K562 (cell line): Measurements from ENCODE around the gene EFNA1. TPM values are rescaled to one million over a fixed set of nuclear protein-coding genes. Genes with fewer than 3 reads are reported as not detected.

Experiments
- ARID1B ChIP-seq: fragments of 450-650 bp; IDR thresholded peaks from 2 replicates; pipeline ENCODE4 v1.6.1; 2016; ENCODE audit warnings: antibody characterized with exemption, mild to moderate bottlenecking, inconsistent platforms
- C11orf30 ChIP-seq: fragments of 450-650 bp; IDR thresholded peaks from 2 replicates; pipeline ENCODE4 v1.6.1; 2016; ENCODE audit warnings: low read depth, mild to moderate bottlenecking
- CBX3 ChIP-seq, 2 experiments: IDR thresholded peaks; 1 replicate in 1 of 2; 2 replicates in 1 of 2; pipeline ENCODE4 v1.6.1; 2012; ENCODE audit warnings: inconsistent platforms in 2 of 2, low read length in 2 of 2, borderline replicate concordance in 1 of 2, control low read depth in 1 of 2
- FOXK2 ChIP-seq, 2 experiments: fragments of 450-650 bp; IDR thresholded peaks in 1 of 2; conservative IDR thresholded peaks in 1 of 2; 2 replicates each; pipeline ENCODE4 v1.6.1; 2016; ENCODE audit warnings: low read depth in 2 of 2, mild to moderate bottlenecking in 1 of 2
- GATAD2B ChIP-seq: fragments of 450-650 bp; IDR thresholded peaks from 2 replicates; pipeline ENCODE4 v1.6.1; 2017; ENCODE audit warnings: mild to moderate bottlenecking, borderline replicate concordance
- MYNN ChIP-seq, 2 experiments: sonication (generic); formaldehyde crosslinking in 1 of 2; IDR thresholded peaks; 2 replicates each; pipeline versions ENCODE4 v1.5.0 to v1.6.1; 2016 to 2020; ENCODE audit warnings: antibody characterized with exemption in 1 of 2, missing genetic modification reagents in 1 of 2
- SLC30A9 ChIP-seq: fragments of 250-450 bp; sonication (Bioruptor Pico); IDR thresholded peaks from 2 replicates; pipeline ENCODE4 v1.8.0; 2022; ENCODE audit warnings: mild to moderate bottlenecking, moderate library complexity
- SRSF7 ChIP-seq: fragments of 200-400 bp; formaldehyde crosslinking; optimal IDR thresholded peaks from 2 replicates; pipeline ENCODE3; 2017; ENCODE audit warnings: mild to moderate bottlenecking, low read depth, low read length
- TBL1XR1 ChIP-seq, 2 experiments: IDR thresholded peaks; 2 replicates each; pipeline ENCODE4 v1.6.1; 2012; ENCODE audit warnings: improper control_type of control experiment in 2 of 2, low read length in 2 of 2, mild to moderate bottlenecking in 1 of 2
- ZNF212 ChIP-seq: fragments of 450-650 bp; formaldehyde crosslinking; IDR thresholded peaks from 2 replicates; pipeline ENCODE4 v1.4.0; 2020; ENCODE audit warnings: mild to moderate bottlenecking
- ZNF668 ChIP-seq: fragments of 250-450 bp; sonication (Bioruptor Pico); IDR thresholded peaks from 2 replicates; pipeline ENCODE4 v1.8.0; 2022; ENCODE audit warnings: mild to moderate bottlenecking, inconsistent platforms
- polyA plus RNA-seq, 8 experiments: library from polyadenylated mRNA; depleted of rRNA in 4 of 8; stranded (reverse) in 5 of 8; unstranded in 3 of 8; fragments of >200 nt; fragmentation: Nextera tagmentation in 2 of 8; fragmentation: Illumina TruSeq in 1 of 8; extraction: Ambion mirVana in 2 of 8; extraction: Trizol in 1 of 8; gene quantifications; 2 replicates each; pipeline versions ENCODE4 v1.2.1 to v1.2.3, GENCODE V29; 2011 to 2014; ENCODE audit warnings: inconsistent platforms in 1 of 8, missing spikeins in 1 of 8
- total RNA-seq, 7 experiments: library from RNA; depleted of rRNA in 6 of 7; stranded (reverse); fragments of >200 nt in 6 of 7; fragmentation: Illumina TruSeq in 2 of 7; extraction: Trizol in 2 of 7; gene quantifications; 2 replicates each; pipeline versions ENCODE4 v1.2.1 to v1.2.3, GENCODE V29; 2011 to 2021; ENCODE audit warnings: low replicate concordance in 1 of 7
- TF ChIP-seq, protein P1 (sequence below): fragments of 450-650 bp; IDR thresholded peaks from 2 replicates; pipeline ENCODE4 v1.6.1; 2016; ENCODE audit warnings: mild to moderate bottlenecking, moderate library complexity
- TF ChIP-seq, protein P2 (sequence below): fragments of 450-650 bp; formaldehyde crosslinking; IDR thresholded peaks from 2 replicates; pipeline ENCODE4 v1.4.0; 2022; ENCODE audit warnings: missing genetic modification characterization
- TF ChIP-seq, protein P3 (sequence below): fragments of 250-450 bp; sonication (Bioruptor Pico); IDR thresholded peaks from 2 replicates; pipeline ENCODE4 v1.4.0; 2020; ENCODE audit warnings: mild to moderate bottlenecking

Gene EFNA1
- total and polyA plus RNA-seq, 9 of the 15 experiments (the other 6 are each of a cell fraction or from before 2014, with no cell fraction given) = 2.1 to 9.3 (median 3.0) TPM

DNA sequence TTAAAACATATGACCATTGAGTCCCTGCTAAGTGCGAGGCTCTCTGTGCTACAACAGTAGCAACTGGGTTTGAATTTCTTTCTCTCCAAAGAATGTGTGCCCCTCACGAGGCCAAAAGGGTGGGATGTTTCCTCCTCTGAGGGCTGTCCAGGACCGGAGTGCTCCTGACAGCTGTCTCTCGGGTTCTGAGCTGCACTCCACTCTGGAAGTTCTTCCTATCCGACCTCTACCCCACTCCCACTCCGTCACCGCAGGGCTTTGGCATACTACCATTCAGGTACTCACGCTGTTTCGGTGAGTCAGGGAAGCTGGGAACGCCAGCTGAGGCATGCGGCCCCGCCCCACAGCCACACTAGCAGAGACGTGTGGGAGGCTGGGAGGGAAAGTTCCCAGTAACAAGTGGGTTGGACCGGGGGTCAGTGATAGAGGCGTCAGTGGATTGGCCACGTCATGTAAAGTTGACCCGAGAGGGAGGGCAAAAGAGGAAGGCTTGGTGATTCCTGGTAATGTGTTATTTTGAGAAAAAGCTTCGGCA is 7.3 kb downstream of the EFNA1 start (continued):
- TF ChIP-seq, protein P1, sequence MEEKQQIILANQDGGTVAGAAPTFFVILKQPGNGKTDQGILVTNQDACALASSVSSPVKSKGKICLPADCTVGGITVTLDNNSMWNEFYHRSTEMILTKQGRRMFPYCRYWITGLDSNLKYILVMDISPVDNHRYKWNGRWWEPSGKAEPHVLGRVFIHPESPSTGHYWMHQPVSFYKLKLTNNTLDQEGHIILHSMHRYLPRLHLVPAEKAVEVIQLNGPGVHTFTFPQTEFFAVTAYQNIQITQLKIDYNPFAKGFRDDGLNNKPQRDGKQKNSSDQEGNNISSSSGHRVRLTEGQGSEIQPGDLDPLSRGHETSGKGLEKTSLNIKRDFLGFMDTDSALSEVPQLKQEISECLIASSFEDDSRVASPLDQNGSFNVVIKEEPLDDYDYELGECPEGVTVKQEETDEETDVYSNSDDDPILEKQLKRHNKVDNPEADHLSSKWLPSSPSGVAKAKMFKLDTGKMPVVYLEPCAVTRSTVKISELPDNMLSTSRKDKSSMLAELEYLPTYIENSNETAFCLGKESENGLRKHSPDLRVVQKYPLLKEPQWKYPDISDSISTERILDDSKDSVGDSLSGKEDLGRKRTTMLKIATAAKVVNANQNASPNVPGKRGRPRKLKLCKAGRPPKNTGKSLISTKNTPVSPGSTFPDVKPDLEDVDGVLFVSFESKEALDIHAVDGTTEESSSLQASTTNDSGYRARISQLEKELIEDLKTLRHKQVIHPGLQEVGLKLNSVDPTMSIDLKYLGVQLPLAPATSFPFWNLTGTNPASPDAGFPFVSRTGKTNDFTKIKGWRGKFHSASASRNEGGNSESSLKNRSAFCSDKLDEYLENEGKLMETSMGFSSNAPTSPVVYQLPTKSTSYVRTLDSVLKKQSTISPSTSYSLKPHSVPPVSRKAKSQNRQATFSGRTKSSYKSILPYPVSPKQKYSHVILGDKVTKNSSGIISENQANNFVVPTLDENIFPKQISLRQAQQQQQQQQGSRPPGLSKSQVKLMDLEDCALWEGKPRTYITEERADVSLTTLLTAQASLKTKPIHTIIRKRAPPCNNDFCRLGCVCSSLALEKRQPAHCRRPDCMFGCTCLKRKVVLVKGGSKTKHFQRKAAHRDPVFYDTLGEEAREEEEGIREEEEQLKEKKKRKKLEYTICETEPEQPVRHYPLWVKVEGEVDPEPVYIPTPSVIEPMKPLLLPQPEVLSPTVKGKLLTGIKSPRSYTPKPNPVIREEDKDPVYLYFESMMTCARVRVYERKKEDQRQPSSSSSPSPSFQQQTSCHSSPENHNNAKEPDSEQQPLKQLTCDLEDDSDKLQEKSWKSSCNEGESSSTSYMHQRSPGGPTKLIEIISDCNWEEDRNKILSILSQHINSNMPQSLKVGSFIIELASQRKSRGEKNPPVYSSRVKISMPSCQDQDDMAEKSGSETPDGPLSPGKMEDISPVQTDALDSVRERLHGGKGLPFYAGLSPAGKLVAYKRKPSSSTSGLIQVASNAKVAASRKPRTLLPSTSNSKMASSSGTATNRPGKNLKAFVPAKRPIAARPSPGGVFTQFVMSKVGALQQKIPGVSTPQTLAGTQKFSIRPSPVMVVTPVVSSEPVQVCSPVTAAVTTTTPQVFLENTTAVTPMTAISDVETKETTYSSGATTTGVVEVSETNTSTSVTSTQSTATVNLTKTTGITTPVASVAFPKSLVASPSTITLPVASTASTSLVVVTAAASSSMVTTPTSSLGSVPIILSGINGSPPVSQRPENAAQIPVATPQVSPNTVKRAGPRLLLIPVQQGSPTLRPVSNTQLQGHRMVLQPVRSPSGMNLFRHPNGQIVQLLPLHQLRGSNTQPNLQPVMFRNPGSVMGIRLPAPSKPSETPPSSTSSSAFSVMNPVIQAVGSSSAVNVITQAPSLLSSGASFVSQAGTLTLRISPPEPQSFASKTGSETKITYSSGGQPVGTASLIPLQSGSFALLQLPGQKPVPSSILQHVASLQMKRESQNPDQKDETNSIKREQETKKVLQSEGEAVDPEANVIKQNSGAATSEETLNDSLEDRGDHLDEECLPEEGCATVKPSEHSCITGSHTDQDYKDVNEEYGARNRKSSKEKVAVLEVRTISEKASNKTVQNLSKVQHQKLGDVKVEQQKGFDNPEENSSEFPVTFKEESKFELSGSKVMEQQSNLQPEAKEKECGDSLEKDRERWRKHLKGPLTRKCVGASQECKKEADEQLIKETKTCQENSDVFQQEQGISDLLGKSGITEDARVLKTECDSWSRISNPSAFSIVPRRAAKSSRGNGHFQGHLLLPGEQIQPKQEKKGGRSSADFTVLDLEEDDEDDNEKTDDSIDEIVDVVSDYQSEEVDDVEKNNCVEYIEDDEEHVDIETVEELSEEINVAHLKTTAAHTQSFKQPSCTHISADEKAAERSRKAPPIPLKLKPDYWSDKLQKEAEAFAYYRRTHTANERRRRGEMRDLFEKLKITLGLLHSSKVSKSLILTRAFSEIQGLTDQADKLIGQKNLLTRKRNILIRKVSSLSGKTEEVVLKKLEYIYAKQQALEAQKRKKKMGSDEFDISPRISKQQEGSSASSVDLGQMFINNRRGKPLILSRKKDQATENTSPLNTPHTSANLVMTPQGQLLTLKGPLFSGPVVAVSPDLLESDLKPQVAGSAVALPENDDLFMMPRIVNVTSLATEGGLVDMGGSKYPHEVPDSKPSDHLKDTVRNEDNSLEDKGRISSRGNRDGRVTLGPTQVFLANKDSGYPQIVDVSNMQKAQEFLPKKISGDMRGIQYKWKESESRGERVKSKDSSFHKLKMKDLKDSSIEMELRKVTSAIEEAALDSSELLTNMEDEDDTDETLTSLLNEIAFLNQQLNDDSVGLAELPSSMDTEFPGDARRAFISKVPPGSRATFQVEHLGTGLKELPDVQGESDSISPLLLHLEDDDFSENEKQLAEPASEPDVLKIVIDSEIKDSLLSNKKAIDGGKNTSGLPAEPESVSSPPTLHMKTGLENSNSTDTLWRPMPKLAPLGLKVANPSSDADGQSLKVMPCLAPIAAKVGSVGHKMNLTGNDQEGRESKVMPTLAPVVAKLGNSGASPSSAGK = peak; percentile 57
- TF ChIP-seq ZNF212 (no peak), MYNN (IDR thresholded peaks at IDR 0.05) (peak; percentile 67; the same call in 1 of the 2 replicates), MYNN (CRISPR knock-in tag; IDR thresholded peaks at IDR 0.05) (no peak), SLC30A9 (CRISPR knock-in tag) (no peak), GATAD2B (no peak), FOXK2 (conservative IDR thresholded peaks at IDR 0.05 in 1 of 2, IDR thresholded peaks at IDR 0.05 in 1 of 2; ENCODE audit: low read depth in 2 of 2) (peak; percentile 67 to 76), SRSF7 (no peak), CBX3 (IDR thresholded peaks at IDR 0.05; ENCODE audit: borderline replicate concordance in 1 of 2, low read length in 2 of 2) (no peak; a peak in 1 of 3 replicates), ZNF668 (CRISPR knock-in tag) (no peak), C11orf30 (peak; percentile 61), TBL1XR1 (IDR thresholded peaks at IDR 0.05; ENCODE audit: low read length in 2 of 2) (peak in 1 of 2 experiments; percentile 28; a peak in 1 of 4 replicates), ARID1B (peak; percentile 37; the same call in 1 of the 2 replicates)
- TF ChIP-seq, protein P2, sequence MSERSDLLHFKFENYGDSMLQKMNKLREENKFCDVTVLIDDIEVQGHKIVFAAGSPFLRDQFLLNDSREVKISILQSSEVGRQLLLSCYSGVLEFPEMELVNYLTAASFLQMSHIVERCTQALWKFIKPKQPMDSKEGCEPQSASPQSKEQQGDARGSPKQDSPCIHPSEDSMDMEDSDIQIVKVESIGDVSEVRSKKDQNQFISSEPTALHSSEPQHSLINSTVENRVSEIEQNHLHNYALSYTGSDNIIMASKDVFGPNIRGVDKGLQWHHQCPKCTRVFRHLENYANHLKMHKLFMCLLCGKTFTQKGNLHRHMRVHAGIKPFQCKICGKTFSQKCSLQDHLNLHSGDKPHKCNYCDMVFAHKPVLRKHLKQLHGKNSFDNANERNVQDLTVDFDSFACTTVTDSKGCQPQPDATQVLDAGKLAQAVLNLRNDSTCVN (CRISPR knock-in tag) = no peak
- TF ChIP-seq, protein P3, sequence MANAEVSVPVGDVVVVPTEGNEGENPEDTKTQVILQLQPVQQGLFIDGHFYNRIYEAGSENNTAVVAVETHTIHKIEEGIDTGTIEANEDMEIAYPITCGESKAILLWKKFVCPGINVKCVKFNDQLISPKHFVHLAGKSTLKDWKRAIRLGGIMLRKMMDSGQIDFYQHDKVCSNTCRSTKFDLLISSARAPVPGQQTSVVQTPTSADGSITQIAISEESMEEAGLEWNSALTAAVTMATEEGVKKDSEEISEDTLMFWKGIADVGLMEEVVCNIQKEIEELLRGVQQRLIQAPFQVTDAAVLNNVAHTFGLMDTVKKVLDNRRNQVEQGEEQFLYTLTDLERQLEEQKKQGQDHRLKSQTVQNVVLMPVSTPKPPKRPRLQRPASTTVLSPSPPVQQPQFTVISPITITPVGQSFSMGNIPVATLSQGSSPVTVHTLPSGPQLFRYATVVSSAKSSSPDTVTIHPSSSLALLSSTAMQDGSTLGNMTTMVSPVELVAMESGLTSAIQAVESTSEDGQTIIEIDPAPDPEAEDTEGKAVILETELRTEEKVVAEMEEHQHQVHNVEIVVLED (CRISPR knock-in tag) = no peak
